ENCODE results near the gene B4GALNT3.

B4GALNT3 gene

DNA sequence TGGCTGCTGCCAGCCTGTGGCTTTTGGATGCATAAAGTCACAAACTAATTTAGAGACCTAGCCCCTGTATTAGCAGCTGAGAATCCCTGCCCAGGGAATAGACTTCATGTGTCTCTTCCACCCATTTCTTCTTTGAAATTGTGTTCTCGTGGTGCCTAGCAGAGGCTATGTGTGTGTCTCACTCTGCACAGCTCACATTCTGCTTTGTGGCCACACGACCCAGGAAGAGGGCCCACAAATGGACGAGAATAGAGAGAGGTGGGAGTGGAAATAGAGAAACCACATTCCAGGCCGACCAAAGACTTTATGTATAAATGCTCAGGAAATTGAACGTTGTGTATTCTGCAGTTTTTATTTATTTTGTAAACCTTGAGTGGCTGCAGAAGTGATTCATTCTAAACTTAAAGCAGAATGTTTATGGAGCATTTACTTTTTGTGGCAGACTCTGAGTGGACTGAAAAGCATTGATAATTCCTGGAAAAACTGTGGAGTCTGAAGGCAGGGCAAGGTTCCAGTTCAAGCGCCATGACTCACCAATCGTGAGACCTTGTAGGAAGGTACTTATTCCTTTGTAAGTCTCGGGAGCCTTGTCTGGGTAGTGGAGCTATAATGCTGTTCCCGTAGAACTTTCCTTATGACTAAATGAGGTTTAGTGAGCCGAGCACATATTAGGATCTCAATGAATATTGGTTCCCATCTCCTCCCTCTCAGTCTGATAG lies 9.1 kb downstream of the B4GALNT3 start:
- no peak for DNase-seq

- DNase-seq: no peak
Observed at GRCh38 chr12:470133-470532, 10.4 kb downstream of the B4GALNT3 start.

DNA sequence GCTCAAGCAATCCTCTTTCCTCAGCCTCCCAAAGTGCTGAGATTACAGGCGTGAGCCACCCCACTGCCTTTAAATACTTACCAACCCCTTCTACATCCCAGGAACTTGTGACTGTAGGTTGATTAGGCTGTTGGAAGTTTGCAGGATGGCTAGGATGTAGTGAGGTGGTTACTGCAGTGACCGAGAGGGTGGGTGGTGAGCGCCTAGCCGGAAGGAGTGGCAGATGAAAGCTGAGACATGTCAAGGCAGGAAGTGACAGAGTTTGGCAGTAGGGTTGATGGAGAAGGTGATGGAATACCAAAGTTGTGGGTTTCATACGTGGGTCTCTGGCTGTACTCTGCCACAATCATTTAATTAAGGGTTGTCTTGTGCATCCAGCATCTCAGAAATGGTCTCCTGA lies 13.5 kb downstream of the B4GALNT3 start:
- no peak for DNase-seq

DNA sequence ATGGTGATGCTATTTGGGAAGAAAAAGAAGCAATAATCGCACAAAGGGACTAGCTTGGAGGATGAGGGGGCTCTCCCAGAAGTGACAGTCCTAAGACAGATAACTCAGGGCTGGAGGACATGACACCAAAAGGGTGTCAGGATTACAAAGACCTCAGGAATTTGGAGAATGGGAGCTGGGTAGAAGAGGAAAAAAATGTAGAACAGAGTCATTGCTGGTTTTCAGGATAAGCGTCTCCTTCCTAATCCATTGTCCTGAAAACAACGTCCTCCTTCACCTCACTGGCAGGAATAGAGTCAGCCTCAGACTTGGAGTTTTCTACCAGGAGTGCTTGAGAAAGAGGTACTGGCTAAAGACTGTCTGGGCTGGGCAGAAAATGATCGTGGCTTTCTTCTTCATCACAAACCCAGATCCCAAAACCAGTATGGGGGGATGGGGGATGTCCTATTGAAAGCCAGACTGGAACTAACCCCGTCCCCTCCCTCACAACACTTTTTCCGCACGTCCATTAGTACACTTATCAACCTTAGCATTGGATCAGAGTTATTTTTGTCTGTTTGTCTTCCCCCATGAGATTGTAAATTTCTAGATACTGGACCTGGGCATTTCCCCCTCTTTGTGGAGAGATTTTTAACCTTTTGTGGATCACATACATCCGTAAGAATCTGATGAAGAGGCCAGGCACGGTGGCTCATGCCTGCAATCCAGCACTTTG lies 14.3 kb downstream of the B4GALNT3 start:
- no peak for DNase-seq

- no peak for DNase-seq
Observed at GRCh38 chr12:475286-475685, 15.5 kb downstream of the B4GALNT3 start.

DNA sequence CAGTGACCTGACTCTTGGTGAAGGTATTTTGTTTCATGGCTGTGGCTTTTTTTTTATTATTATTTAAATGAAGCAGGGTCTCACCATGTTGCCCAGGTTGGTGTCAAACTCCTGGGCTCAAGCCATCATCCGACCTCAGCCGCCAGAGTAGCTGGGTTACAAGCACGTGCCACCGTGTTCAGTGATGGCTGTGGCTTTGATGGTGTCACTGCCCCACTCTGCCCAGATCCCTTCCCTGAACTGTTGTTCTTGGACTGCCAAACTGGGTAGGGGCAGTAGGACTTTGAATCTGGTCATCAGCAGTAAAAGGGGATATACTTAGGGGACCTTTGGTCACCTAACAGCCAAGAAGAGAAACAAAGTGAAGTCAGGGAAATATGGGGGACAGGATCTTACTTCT lies 19.4 kb downstream of the B4GALNT3 start:
- no peak for DNase-seq

- peak; percentile 26 for DNase-seq
Observed at GRCh38 chr12:480831-481816, 21.4 kb downstream of the B4GALNT3 start.

DNA sequence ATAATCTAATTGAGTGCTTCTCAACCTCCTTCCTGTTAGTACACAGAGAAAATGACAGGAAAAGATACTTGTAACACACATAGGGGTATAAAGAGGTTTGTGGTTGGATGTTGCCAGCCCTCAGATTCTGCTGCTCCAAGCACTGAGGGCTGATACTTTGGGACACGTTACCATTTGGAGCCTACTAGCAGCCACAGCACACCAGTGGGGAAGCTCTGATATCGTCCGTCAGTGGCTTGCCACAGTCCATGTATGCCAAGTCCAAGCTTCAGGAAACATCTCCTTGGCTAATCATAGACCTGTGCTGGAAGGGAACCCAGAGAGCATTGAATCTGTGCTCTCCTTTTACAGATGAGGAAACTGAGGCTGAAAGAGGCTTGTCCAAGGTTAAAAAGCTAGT lies 22.3 kb downstream of the B4GALNT3 start:
- DNase-seq: no peak

- no peak for DNase-seq
Observed at GRCh38 chr12:484096-484495, 24.4 kb downstream of the B4GALNT3 start.

DNA sequence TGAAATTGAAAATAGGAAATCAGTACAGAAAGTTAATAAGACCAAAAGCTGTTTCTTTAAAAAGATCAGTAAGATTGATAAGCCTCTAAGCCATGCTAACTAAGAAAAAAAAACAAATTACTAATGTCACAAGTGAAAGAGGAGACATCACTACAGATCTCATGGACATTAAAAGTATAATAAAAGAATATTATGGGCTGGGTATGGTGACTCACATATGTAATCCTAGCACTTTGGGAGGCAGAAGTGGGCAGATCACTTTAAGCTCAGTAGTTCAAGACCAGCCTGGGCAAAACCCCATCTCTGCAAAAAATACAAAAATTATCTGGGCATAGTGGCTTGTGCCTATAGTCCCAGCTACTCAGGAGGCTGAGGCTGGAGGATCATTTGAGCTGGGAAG lies 30.5 kb downstream of the B4GALNT3 start:
- DNase-seq: no peak

DNA sequence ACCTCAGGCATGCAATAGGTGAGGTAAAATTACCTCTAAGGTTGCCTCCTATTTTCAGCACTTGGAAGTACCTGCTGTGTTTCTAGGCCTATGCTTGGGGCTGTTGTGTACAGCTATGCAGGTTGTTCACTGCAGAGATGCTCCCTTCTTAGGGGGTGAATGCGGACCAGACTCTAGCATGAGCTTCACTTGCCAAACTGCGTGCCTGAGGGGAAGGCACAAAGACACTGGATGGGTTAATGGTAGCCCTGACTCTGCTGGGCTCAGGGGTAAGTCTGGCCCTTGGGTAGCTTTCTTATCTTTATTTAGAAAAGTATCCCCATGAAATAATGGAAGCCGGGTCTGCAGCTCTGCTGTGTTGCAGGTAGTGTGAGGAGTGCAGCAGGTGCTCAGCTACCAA lies 35.7 kb downstream of the B4GALNT3 start:
- no peak for DNase-seq

DNA sequence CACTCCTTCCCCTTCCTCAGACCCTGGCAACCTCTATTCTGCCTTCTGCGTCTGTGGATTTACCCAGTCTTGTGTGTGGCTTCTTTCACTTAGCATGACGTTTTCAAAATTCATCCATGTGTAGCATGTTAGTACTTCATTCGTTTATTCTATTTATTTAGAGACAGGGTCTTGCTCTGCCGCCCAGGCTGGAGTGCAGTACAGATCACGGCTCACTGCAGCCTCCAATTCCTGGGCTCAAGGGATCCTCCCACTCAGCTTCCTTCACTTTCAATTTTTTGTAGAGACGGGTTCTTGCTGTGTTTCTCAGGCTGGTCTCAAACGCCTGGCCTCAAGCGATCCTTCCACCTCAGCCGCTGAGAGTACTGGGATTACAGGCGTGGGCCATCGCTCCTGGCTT lies 37.0 kb downstream of the B4GALNT3 start:
- no peak for DNase-seq

DNA sequence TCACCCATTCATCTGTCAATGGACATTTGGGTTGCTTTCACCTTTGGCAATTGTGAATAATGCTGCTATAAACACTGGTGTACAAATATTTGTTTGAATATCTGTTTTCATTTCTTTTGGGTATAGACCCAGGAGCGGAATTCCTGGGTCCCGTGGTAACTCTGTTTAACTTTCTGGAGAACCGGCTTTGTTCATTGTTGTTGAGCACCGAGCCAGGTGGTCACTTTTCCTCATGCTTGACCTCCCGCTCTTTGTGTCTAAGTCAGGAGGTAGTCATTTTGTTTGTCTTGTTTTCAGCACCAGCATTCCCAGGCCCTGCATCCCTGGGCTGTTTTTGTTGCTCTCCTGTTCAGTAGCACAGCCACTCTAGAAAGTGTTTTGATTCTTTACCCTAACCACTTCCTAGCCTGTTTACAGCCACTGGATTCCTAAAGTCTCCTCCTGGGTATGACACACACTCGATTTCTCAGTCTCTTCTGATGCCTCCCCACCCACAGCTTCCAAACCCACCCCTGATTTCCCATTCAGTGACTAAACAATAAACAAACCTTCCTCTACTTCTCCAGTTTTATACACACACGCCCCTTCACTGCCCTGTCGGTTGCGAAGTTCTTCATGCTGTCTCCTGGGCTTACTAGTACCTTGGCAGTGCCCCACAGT lies 37.9 kb downstream of the B4GALNT3 start:
- no peak for DNase-seq

DNA sequence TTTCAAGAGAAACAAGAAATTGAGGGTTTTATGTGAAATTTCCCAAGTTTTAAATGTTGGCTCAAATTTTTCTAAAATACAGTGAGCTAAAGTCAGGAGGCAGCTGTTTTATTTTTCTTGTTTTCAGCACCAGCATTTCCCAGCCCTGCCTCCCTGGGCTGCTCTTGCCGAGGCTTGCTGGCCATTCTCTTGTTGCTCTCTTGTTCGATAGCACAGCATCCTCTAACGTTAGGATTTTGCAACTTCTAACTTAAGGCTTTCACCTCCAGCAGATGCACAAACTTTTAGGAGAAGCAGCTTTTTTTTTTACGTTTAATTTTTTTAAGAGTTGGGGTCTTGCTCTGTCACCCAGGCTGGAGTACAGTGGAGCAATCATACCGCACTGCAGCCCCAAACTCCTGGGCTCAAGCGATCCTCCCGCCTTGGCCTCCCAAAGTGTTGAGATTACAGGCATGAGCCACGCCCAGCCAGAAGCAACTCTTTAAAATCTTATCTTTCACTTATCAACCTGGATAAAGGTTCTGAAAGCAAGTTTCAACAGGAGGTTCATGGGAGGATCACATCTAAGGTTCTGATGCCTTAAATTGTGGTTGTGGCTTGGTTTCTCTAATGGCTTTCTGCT lies 40.2 kb downstream of the B4GALNT3 start:
- DNase-seq: no peak

GRCh38 chr12:501722-502447 lies 42.1 kb downstream of the B4GALNT3 start:
- peak; percentile 81 for DNase-seq

- DNase-seq: no peak
Observed at GRCh38 chr12:503111-503761, 43.5 kb downstream of the B4GALNT3 start.

GRCh38 chr12:505221-505620 lies 45.5 kb downstream of the B4GALNT3 start:
- no peak for DNase-seq

GRCh38 chr12:507391-507796 lies 47.7 kb downstream of the B4GALNT3 start:
- DNase-seq: no peak

DNA sequence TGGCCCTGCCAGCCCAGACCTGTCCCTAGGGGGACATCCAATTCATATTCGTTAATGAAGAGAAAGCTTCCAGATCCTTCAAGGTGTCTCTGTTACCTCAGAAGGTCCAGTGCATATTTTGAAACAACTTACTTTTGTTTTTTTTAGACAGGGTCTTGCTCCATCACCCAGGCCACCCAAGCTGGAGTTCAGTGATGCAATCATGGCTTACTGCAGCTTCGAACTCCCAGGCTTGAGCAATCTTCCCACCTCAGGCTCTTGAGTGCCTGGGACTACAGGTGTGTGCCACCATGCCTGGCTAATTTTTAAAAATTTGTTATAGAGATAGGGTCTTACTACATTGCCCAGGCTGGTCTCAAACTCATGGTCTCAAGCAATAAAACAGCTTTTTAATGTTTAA lies 48.4 kb downstream of the B4GALNT3 start:
- DNase-seq: no peak

DNA sequence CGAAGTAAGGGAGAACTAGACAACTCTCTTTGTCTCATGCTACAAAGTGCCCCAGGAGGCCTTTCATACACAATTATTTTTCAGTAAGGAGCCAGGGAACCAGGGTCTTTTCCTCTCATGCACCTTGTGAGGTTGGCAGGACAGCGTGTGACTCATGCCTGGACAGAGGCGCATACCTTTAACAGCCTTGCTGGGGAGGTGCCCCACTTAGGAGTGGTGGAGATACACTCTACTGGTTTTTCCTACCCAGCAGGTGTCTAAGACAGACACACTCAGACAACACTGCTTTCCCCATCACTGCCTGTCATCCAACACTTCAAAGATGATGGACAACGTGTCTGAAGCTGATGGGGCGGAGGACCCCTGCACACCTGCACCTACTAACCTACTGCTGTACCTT lies 49.1 kb downstream of the B4GALNT3 start:
- no peak for DNase-seq

- no peak for DNase-seq
Observed at GRCh38 chr12:509500-509899, 49.8 kb downstream of the B4GALNT3 start.
